Measurements from ENCODE around the gene GRK2.
"Not testable (repeated sequence)": the region's sequence is repeated elsewhere in the genome, so short reads cannot be mapped to it uniquely, and the experiment has no call there.

GRK2 gene

DNA sequence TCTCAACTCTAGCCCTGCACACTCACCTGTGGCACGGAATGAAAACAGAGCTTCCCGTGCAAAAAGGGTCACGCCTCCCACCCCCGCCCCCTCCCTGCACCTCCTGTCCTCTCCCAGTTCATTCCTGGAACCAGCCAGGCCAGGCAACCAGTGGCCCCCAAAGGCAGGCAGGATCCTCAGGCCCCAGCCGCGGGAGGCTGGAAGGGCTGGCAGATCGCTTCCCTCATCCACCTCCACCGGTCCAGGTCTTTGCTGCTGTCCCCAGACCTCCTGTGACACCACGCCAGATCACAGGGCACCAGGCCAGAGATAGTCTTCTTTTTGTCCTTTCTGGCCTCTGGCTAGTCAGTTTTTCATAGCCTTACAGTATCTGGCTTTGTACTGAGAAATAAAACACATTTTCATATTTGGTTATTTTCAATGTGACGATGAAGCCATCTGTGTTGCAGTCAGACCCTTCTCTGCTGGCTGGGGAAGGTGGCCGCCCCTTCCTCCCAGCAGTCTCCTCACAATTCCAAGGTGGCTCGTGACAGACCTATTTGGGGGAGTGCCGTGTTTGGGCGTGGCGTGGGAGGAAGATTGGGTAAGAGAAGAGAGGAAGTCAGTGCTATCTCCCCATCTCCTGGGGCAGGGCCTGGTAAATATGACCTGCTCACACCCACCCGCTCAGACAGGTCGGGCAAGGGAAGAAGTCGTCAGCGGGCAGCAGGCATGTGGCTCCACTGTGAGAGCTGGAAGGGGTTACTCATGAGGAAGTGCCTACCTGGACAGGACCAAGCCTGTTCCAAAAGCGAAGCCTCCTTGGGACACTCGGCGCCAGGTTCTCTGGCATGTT is 46.1 kb downstream of the GRK2 start:
- DNase-seq (ENCODE audit: low read depth, low spot score) = no peak

DNA sequence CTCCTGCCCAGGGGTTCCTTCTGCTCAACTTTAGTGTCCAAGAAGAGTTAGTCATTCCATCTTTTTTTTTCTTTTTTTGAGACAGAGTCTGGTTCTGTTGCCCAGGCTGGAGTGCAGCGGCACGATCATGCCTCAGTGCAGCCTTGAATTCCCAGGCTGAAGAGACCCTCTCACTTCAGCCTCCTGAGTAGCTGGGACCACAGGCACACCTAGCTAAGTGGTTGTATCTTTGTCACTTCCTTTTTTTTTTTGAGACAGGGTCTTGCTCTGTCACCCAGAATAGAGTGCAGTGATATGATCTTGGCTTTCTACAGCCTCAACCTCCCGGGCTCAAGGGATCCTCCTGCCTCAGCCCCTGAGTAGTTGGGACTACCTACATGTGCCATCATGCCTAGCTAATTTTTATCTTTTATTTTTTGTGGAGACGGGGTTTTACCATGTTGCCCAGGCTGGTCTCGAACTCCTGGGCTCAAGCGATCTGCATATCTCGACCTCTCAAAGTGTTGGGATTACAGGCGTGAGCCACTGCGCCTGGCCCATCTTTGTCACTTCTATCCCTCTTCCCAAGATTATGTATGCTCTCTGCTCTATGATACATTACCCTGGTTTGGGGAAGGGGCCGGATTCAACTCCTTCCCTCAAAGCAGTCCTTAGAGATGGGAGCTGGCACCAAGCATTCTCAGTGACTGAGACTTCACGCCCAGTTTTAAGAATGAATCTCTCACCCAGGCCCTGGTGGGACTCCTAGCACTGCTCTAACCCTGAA is 47.0 kb downstream of the GRK2 start:
- DNase-seq (ENCODE audit: low read depth, low spot score) = no peak

DNA sequence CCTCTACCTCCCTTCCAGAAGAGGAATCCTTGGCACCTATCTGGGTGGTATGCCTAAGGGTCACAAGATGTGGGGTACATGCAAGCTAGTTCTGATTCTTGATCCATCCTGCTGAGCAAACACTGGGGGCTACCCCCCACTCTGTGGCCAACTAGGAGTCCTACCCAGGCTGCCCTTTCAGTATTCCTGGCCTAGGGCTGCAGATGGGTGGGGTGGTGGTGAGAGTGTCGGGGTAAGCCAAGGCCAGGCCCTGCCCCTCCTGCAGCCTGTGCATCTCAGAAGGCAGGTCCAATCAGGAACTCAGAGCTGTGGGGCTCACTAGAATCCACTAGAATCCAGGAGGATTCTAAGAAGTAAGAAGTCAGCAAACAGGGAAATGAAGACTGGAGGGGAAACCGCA is 47.9 kb downstream of the GRK2 start:
- no peak for DNase-seq (ENCODE audit: low read depth, low spot score)

DNA sequence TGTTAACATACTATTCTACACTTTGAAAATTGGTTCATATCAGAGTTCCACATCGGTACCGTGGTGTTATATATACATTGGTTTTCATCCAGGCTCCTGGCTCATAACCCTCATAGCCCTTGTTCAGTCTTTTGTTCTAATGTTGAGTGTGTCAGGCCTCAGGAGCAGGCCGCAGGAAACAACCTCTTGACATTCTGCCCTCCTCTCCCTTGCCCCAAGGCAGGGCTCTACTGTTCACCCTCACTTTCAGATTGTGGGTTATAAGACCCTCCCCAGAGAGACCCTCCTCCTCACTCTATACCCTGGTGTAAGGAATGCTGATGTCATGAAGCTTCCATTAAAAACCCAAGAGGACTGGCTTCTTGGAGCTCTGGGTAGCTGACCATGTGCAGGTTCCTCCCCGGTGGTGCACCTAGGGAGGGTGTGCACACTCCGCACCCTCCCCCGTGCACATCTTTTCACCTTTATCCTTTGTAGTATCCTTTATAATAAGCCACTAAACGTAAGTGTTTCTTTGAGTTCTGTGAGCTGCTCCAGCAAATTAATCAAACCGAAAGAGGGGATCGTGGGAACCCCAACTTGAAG is 49.1 kb downstream of the GRK2 start:
- DNase-seq (ENCODE audit: low read depth, low spot score) = no peak

DNA sequence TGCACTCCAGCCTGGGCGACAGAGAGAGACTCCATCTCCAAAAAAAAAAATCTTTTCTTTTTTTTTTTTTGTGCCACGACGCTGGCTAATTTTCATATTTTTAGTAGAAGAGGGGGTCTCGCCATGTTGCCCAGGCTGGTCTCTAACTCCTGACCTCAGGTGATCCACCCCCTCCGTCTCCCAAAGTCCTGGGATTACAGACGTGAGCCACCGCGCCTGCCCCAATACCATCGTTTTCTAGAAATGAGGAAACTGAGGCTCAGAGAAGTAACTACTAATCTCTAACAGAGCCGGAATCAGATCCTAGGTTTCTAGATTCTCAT is 50.6 kb downstream of the GRK2 start:
- DNase-seq (ENCODE audit: low read depth, low spot score) = no peak

DNA sequence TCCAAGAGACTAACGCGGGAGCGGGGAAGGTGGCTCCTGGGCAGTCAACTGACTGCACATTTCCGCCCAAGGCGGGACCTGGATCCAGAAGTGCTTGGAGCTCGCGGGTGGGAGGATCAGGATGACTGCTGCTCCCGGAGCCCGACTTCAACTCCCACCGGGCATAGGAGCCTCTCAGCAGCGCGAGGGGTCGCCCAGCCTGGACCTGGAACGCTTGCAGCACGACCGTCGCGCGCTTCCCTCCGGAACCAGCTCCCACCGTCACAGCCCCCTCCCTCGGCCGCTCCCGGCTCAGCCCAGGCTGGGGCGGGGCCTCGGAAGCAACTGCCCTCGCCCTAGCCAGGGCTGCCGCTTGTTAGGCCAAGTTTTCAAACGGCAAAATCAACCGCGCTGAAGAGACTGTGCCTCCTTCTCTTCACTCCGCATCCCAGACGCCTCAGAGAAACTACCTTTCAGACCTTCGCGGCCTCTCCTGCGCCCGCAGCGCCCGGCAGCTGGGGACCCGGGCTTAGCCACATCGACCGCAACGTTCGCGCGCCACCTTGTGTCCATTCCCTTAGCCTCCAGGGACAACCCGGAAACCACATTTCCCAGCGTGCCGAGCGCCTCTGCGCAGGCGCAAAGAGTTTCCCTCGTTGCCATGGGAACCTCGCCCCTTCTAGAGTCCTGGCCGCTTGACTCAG is 51.1 kb downstream of the GRK2 start:
- DNase-seq (ENCODE audit: low read depth, low spot score) = peak; percentile 99

DNA sequence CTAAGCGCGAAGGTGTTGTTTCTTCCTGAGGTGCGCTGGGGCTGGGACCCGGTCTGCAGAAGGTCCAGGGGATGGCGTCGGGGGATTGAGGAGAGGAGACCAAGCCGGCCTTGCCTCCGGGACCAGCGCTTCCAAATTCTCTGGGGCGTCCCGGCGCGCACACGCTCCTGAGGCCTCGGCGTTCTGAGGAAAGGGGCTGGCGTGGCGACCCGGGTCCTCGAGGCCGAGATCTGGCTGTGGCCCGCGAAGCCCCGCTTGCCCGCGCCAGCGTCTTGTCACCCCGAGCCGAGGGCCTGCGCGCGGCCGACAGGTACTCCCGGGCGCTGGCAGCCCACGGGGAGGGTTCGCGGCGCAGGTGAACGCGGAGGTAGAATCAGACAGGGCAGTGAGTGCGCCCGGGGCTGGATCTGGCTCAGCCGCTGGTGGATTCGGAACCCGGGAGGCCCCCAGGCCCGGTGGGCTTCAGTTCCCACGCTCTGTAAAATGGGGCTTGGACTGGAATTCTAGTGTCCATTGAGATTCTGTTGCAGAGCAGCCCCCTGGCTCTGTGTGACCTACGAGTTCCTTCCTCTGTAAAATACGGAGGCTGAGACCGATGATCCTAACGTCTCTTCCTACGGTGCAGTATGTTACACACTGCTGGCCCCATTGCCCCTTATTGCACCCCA is 51.7 kb downstream of the GRK2 start:
- no peak for DNase-seq (ENCODE audit: low read depth, low spot score)

DNA sequence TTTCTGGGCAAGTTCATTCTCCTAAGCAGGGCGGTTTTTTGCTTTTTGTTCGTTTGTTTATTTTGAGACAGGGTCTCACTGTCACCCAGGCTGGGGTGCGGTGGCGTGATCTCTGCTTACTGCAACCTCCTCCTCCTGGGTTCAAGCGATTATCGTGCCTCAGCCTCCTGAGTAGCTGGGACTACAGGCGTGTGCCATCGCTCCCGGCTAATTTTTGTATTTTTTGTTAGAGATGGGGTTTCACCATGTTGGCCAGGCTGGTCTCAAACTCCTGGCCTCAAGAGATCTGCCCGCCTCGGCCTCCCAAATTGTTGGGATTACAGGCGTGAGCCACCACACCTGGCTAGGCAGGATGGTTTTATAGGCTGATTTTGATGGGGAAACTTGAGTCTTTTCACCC is 52.6 kb downstream of the GRK2 start:
- not testable (repeated sequence) for DNase-seq (ENCODE audit: low read depth, low spot score)

DNA sequence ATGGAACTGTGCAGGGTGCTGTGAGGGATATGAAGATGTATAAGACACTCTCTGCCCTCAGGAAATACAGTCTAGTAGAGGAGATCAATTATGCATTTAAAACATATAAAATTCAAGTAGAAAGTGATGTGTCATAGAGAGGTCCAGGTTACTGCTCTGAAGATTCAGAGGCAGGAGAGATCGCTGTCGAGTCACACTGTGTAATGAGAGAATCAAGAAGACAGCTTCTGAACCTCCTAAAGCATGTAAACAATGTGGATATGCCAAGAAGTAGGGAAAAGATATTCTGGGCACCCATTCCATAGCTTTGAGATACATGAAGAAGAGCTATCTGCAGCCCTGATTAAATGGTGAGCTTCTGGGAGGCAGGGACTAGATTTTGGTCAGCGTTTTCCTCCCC is 53.7 kb downstream of the GRK2 start:
- no peak for DNase-seq (ENCODE audit: low read depth, low spot score)

DNA sequence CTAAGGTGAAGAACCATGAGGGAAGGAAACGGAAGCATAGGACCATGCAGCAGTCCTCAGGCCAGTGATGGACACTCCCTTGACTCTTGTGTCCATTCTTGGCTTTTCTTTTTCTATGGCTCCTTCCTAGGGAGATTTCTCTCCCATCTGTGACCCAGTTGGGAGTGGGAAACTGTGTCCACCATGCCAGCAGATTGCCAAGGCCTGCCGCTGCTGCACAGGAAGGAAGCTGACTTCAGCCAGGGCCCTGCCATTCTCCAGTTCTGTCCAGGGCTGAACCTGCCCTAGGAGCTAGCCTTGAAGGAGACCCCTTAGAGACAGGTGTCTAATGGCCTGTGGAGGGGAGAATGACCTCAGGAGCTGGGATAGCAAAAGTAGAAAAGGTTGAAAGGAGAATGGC is 54.4 kb downstream of the GRK2 start:
- no peak for DNase-seq (ENCODE audit: low read depth, low spot score)

DNA sequence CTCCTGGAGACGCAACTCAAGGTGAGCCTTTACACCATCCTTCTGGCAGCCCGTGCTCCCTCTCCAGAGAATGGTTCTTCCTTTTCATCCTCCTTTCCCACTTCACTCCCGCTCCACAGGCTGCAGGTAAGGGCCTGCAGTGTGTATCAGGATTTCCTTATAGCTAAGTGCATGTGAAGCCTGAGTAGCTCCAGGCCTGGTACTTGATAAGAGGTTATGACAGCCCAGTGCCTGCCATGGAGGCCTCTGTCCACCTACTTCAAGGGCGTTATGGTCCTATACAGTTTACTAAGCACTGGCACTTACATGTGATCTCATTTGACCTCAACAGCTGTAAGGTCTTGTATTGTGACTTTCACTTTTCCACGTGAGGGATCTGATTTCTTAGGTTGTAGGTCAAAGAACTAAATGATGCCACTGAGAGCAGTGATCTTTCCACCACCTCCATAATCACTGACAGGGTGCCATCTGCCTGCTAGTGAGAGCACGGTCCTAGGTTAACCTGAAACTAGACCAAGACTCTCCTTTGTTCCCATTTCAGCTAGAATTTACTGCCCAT is 55.1 kb downstream of the GRK2 start:
- DNase-seq (ENCODE audit: low read depth, low spot score) = no peak

DNA sequence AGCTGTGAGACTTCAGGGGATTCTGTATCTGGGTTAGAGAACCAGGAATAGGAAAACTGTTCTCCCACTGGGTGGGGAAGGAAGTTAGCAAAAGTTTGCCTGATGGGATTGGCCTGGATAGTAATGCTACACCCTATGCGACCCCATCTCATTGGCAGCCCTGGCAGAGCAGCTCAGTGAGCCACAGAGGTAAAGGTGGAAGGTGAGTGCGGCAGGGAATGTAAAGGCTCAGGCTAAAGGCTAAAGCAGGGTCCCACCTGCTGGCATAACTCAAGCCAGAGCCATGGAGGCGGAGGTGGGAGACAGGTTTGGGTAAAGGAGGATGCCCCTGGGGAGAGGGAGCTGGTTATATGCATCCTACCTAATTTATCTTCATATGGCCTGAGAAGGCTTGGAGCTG is 55.8 kb downstream of the GRK2 start:
- DNase-seq (ENCODE audit: low read depth, low spot score) = no peak

DNA sequence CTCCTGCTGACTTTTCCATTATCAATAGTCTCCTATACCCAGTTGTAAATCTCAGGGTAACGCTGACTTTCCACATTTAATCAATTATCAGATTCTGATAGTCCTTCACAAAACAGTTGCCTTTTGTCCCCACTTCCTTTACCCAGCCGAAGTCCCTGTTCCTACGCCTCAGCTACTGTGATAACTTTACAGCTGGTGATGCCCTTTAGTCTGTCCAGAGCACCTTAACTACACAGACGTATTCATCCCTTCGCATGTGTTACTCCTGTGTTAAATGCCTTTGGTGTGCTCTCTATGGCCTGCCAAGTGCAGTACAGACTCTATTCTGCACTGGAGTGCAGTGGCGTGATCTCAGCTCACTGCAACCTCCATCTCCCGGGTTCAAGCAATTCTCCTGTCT is 57.3 kb downstream of the GRK2 start:
- DNase-seq (ENCODE audit: low read depth, low spot score) = no peak

DNA sequence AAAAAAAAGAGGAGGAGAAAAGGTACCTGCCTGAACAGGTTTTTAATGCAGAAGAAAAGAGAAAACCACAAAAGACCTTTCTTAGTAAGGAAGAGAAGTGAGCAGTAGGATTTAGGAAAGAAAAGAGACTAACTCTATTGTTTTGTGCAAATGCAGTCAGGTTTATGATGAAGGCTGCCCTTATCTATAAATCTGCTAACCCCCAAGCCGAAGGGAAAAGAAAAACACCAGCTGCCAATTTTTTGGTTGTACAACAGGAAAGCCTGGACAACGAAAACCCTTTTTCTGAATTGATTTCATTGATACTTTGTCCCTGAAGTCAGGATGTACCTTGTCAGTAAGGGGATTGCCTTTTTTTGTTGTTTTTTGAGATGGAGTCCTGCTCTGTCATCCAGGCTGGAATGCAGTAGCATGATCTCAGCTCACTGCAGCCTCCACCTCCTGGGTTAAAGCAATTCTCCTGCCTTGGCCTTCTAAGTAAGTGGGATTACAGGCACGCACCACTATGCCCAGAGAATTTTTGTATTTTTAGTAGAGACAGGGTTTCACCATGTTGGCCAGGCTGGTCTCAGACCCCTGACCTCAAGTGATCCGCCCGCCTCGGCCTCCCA is 65.9 kb downstream of the GRK2 start:
- no peak for DNase-seq (ENCODE audit: low read depth, low spot score)

All from activated CD4-positive, CD25-positive, alpha-beta regulatory T cell treated with anti-CD3 and anti-CD28 coated beads, Interleukin-2, amount 50 U/mL, for 16 hours (primary cell).